ENCODE results near the gene TMEM63C.

DNA sequence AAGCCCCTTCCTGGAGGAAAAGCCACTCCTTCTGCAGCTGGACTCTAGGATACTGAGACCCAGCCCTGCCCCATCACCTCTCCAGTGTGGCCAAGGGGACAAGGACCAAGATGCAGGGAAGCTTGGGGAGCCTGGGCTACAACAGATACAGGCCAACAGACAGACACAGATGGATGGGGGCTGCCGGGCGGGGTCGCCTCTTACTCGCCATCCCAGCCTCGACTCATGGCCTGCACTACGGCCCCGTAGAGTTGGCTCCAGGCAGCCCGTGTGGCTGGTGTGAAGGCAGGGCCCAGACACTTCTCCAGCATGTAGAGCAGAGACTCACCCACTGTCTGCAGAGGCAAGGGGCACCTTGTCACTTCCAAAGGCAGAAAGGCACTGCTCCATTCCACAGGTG, 84.7 kb downstream of the TMEM63C start:
- TF ChIP-seq, protein P1, sequence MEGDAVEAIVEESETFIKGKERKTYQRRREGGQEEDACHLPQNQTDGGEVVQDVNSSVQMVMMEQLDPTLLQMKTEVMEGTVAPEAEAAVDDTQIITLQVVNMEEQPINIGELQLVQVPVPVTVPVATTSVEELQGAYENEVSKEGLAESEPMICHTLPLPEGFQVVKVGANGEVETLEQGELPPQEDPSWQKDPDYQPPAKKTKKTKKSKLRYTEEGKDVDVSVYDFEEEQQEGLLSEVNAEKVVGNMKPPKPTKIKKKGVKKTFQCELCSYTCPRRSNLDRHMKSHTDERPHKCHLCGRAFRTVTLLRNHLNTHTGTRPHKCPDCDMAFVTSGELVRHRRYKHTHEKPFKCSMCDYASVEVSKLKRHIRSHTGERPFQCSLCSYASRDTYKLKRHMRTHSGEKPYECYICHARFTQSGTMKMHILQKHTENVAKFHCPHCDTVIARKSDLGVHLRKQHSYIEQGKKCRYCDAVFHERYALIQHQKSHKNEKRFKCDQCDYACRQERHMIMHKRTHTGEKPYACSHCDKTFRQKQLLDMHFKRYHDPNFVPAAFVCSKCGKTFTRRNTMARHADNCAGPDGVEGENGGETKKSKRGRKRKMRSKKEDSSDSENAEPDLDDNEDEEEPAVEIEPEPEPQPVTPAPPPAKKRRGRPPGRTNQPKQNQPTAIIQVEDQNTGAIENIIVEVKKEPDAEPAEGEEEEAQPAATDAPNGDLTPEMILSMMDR (conservative IDR thresholded peaks at IDR 0.05; ENCODE audit: low read length) = no peak
- no peak for TF ChIP-seq EZH2phosphoT487 (IDR thresholded peaks at IDR 0.05; ENCODE audit: borderline replicate concordance, low read depth, low read length)

Measured in OCI-LY7 (cell line).